ENCODE measurements around the gene KAT6B.

KAT6B gene

DNA sequence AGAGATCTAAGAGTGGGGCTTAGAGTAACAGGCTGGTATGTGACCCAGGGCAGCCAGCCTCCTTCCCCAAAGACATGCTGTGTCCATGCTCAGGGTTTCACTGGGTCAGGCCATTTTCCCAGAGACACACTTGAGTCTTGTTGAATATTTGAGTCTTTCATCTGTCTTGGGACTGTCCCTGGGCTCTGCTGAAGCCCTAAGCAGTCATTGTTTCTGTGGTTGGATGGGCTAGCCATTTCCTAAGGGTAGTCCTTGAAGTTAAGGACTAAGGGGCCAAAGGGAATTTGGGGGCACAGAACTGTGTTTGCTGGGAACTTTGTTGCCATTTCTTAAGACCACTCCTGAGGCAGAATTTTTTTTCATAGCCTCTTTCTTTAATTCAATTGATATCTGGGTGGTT is 186.6 kb downstream of the KAT6B start:
- TF ChIP-seq, protein P1, sequence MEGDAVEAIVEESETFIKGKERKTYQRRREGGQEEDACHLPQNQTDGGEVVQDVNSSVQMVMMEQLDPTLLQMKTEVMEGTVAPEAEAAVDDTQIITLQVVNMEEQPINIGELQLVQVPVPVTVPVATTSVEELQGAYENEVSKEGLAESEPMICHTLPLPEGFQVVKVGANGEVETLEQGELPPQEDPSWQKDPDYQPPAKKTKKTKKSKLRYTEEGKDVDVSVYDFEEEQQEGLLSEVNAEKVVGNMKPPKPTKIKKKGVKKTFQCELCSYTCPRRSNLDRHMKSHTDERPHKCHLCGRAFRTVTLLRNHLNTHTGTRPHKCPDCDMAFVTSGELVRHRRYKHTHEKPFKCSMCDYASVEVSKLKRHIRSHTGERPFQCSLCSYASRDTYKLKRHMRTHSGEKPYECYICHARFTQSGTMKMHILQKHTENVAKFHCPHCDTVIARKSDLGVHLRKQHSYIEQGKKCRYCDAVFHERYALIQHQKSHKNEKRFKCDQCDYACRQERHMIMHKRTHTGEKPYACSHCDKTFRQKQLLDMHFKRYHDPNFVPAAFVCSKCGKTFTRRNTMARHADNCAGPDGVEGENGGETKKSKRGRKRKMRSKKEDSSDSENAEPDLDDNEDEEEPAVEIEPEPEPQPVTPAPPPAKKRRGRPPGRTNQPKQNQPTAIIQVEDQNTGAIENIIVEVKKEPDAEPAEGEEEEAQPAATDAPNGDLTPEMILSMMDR (IDR thresholded peaks at IDR 0.05; ENCODE audit: control insufficient read depth, insufficient read depth, low read depth, low read length, missing control alignments): no peak
- H3K4me3 ChIP-seq (ENCODE audit: control insufficient read depth, low read depth, low read length): no peak overlapping the region
- DNase-seq (ENCODE audit: low read depth): no peak

DNA sequence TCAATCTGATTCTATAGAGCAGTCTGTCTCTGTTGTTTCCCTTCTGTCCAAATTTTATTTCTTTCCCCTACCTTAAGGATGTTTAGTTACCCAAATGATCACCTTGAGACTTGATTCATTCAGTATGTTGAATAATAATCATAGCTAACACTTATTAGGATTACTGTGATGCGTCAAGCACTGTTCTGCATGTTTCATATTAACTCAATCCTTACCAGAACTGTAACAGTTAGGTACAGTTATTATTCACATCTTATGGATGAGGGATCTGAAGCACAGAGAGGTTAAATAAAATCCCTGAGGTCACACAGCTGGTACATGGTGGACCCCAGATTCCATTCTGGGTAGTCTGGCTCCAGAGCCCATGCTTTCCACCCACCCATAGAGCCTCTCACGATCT is 187.1 kb downstream of the KAT6B start:
- H3K4me3 ChIP-seq (ENCODE audit: control insufficient read depth, low read depth, low read length): no peak overlapping the region
- TF ChIP-seq, protein P1 (IDR thresholded peaks at IDR 0.05; ENCODE audit: control insufficient read depth, insufficient read depth, low read depth, low read length, missing control alignments): no peak
- DNase-seq (ENCODE audit: low read depth): no peak

DNA sequence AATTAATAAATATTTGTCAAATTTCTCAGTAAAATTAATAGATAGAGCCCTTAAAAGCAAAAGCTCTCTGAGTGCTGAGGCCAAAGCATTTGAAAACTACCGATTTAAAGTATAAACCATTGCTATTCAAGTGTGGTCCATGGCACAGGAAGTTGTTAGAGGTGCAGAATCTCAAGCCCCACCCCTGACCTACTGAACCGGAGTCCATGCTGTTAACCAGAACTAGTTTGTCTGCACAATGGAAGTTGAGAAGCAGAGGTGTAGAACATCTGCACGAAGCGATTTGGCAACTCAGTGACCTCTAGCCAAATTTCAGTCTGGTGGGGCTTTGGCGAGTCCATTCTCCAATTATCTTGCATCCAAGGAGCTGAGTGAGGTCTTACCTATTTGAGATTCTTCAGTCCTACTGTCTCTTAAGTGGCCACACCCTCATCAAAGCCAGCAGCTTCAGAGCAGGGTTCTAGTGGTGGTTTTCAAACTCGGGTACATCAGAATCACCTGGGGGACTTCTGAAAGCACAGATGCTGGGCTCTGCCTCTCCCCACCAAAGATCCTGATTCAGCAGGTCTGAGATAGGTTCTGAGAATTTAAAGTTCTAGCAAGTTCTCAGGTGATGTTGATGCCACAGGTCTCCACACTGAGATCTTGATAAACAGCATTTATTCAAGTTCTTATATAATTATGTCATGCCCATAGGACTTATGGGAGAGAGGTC is 188.3 kb downstream of the KAT6B start:
- TF ChIP-seq, protein P1 (IDR thresholded peaks at IDR 0.05; ENCODE audit: control insufficient read depth, insufficient read depth, low read depth, low read length, missing control alignments): no peak
- H3K4me3 ChIP-seq (ENCODE audit: control insufficient read depth, low read depth, low read length): no peak overlapping the region
- no peak for DNase-seq (ENCODE audit: low read depth)

DNA sequence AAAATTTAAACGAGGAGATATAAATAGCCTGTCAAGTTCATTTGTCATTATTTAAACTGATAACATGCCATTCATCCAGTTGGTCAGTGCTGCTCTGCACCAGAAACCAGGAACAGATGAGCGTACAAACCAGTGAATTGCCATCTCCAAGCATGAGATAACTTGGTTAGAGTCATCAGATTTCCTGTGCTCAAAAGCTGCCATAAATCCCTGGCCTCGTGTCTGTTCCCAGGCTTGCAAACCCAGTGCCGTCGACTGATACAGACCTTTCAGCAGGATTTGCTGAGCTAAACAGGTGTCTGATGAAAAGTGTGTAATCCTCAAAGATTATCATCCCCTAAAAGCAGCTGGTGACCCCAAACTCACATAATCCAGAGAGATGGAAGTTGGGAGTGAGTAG is 189.0 kb downstream of the KAT6B start:
- no peak for DNase-seq (ENCODE audit: low read depth)
- no peak overlapping the region for H3K4me3 ChIP-seq (ENCODE audit: control insufficient read depth, low read depth, low read length)
- TF ChIP-seq, protein P1 (IDR thresholded peaks at IDR 0.05; ENCODE audit: control insufficient read depth, insufficient read depth, low read depth, low read length, missing control alignments): no peak

DNA sequence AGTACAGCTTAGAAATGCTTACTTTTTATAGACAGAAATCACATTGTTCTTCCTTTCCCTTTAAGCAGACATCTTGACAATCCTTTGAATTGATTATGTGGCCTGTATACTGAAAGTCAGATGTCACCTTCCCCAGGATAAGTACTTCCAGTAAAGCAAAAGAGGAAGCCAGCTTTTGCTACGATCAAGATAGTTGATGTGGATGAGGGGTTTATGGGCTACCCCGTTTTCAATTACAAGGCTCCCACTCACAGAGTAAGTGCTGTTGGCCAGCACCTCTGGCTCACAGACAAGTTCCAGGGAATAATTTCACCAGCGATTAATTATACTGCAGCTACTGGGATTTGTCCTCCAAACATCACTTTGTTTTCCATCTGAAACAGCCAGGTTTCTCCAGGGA is 189.9 kb downstream of the KAT6B start:
- DNase-seq (ENCODE audit: low read depth): no peak
- TF ChIP-seq, protein P1 (IDR thresholded peaks at IDR 0.05; ENCODE audit: control insufficient read depth, insufficient read depth, low read depth, low read length, missing control alignments): no peak
- no peak overlapping the region for H3K4me3 ChIP-seq (ENCODE audit: control insufficient read depth, low read depth, low read length)

DNA sequence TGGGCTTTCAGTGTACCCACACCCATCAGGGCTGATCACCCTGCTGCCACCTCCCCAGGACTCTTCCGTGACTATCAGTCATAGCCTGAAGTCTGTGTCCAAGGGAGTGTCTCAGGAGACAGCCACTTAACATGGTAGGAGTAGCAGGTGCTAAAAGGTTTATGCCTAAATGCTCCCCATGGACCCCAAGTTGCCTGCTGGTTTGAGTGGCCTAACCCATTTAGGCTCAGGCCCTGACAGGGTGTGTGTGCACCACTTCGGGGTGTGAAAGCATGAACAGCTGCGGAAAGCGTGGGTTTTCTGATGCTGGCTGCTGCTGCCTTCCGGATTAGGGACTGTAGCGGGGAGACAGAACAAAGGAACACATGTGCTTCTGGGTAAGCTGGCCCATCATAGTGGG is 191.9 kb downstream of the KAT6B start:
- DNase-seq (ENCODE audit: low read depth): no peak
- TF ChIP-seq, protein P1 (IDR thresholded peaks at IDR 0.05; ENCODE audit: control insufficient read depth, insufficient read depth, low read depth, low read length, missing control alignments): no peak
- no peak overlapping the region for H3K4me3 ChIP-seq (ENCODE audit: control insufficient read depth, low read depth, low read length)
